HEK293 (cell line): ENCODE results near the gene NRL.

Source experiments
- BCL11B ChIP-seq: fragments of 450-650 bp; formaldehyde crosslinking; IDR thresholded peaks from 2 replicates; pipeline ENCODE4 v1.5.1; 2016; ENCODE audit warnings: low read depth, missing biosample characterization, missing genetic modification characterization
- GLI4 ChIP-seq: fragments of 450-650 bp; formaldehyde crosslinking; IDR thresholded peaks from 2 replicates; pipeline ENCODE4 v1.5.1; 2016; ENCODE audit warnings: missing biosample characterization, missing genetic modification characterization
- KLF9 ChIP-seq: fragments of 450-650 bp; formaldehyde crosslinking; IDR thresholded peaks from 2 replicates; pipeline ENCODE4 v1.5.1; 2016; ENCODE audit warnings: missing biosample characterization, missing genetic modification characterization, low read depth
- TCF7L2 ChIP-seq: IDR thresholded peaks from 2 replicates; pipeline ENCODE4 v1.6.1; 2011; ENCODE audit warnings: low read depth, mild to moderate bottlenecking, inconsistent platforms, low read length, moderate library complexity, borderline replicate concordance
- YY2 ChIP-seq: fragments of 450-650 bp; formaldehyde crosslinking; IDR thresholded peaks from 2 replicates; pipeline ENCODE4 v1.5.1; 2016; ENCODE audit warnings: missing biosample characterization, missing genetic modification characterization
- ZBTB8A ChIP-seq: fragments of 450-650 bp; formaldehyde crosslinking; IDR thresholded peaks from 2 replicates; pipeline ENCODE4 v1.5.1; 2016; ENCODE audit warnings: missing biosample characterization, missing genetic modification characterization
- ZEB2 ChIP-seq: fragments of 450-650 bp; formaldehyde crosslinking; IDR thresholded peaks from 2 replicates; pipeline ENCODE4 v1.5.1; 2016; ENCODE audit warnings: missing biosample characterization, missing genetic modification characterization
- ZFHX2 ChIP-seq: fragments of 450-650 bp; formaldehyde crosslinking; conservative IDR thresholded peaks from 2 replicates; pipeline ENCODE4 v1.5.1; 2016; ENCODE audit warnings: missing biosample characterization, missing genetic modification characterization
- ZNF274 ChIP-seq, 2 experiments: fragments of 200-500 bp in 1 of 2; fragments of 450-650 bp in 1 of 2; sonication (Bioruptor generic) in 1 of 2; formaldehyde crosslinking in 1 of 2; IDR thresholded peaks; 2 replicates each; pipeline versions ENCODE4 v1.5.1 to v1.6.1; 2014 to 2016; ENCODE audit warnings: borderline replicate concordance in 1 of 2, inconsistent platforms in 1 of 2, low read length in 1 of 2, missing biosample characterization in 1 of 2, missing genetic modification characterization in 1 of 2
- ZNF311 ChIP-seq: fragments of 450-650 bp; formaldehyde crosslinking; IDR thresholded peaks from 2 replicates; pipeline ENCODE4 v1.5.1; 2017; ENCODE audit warnings: missing biosample characterization, missing genetic modification characterization, borderline replicate concordance
- ZNF354C ChIP-seq: fragments of 450-650 bp; formaldehyde crosslinking; IDR thresholded peaks from 2 replicates; pipeline ENCODE4 v1.5.1; 2016; ENCODE audit warnings: missing biosample characterization, missing genetic modification characterization, low read depth, borderline replicate concordance
- ZNF416 ChIP-seq: fragments of 450-650 bp; formaldehyde crosslinking; IDR thresholded peaks from 2 replicates; pipeline ENCODE4 v1.5.1; 2016; ENCODE audit warnings: missing biosample characterization, missing genetic modification characterization
- ZNF433 ChIP-seq: fragments of 450-650 bp; formaldehyde crosslinking; IDR thresholded peaks from 2 replicates; pipeline ENCODE4 v1.5.1; 2016; ENCODE audit warnings: missing biosample characterization, missing genetic modification characterization, low read depth
- ZNF510 ChIP-seq: fragments of 450-650 bp; formaldehyde crosslinking; IDR thresholded peaks from 2 replicates; pipeline ENCODE4 v1.5.1; 2018; ENCODE audit warnings: mild to moderate bottlenecking, missing genetic modification characterization, missing biosample characterization; ENCODE audit not compliant: insufficient replicate concordance
- ZNF521 ChIP-seq: fragments of 450-650 bp; formaldehyde crosslinking; IDR thresholded peaks from 2 replicates; pipeline ENCODE4 v1.5.1; 2017; ENCODE audit warnings: missing biosample characterization, mild to moderate bottlenecking, missing genetic modification characterization
- ZNF571 ChIP-seq: fragments of 450-650 bp; formaldehyde crosslinking; IDR thresholded peaks from 2 replicates; pipeline ENCODE4 v1.5.0; 2017; ENCODE audit warnings: missing biosample characterization, missing genetic modification characterization
- ZNF626 ChIP-seq: fragments of 450-650 bp; sonication (Bioruptor Pico); formaldehyde crosslinking; IDR thresholded peaks from 2 replicates; pipeline ENCODE4 v1.5.1; 2018; ENCODE audit warnings: missing biosample characterization, missing genetic modification characterization, inconsistent platforms
- ZNF660 ChIP-seq: fragments of 450-650 bp; IDR thresholded peaks from 2 replicates; pipeline ENCODE4 v1.5.1; 2018; ENCODE audit warnings: missing biosample characterization, mild to moderate bottlenecking, missing genetic modification characterization
- ZNF677 ChIP-seq: fragments of 450-650 bp; IDR thresholded peaks from 2 replicates; pipeline ENCODE4 v1.5.0; 2018; ENCODE audit warnings: missing biosample characterization, mild to moderate bottlenecking, missing genetic modification characterization, moderate library complexity
- ZNF830 ChIP-seq: fragments of 450-650 bp; IDR thresholded peaks from 2 replicates; pipeline ENCODE4 v1.5.0; 2018; ENCODE audit warnings: missing biosample characterization, missing genetic modification characterization, low read depth, mild to moderate bottlenecking, moderate library complexity
- TF ChIP-seq, protein P1 (sequence below): fragments of 450-650 bp; formaldehyde crosslinking; IDR thresholded peaks from 2 replicates; pipeline ENCODE4 v1.5.1; 2016; ENCODE audit warnings: missing biosample characterization, missing genetic modification characterization, borderline replicate concordance
- TF ChIP-seq, protein P2 (sequence below): fragments of 450-650 bp; formaldehyde crosslinking; optimal IDR thresholded peaks from 2 replicates; pipeline ENCODE3; 2016; ENCODE audit warnings: missing biosample characterization, mild to moderate bottlenecking, missing genetic modification characterization
- TF ChIP-seq, protein P3 (sequence below): fragments of 450-650 bp; formaldehyde crosslinking; IDR thresholded peaks from 2 replicates; pipeline ENCODE4 v1.5.0; 2017; ENCODE audit warnings: missing biosample characterization, missing genetic modification characterization, borderline replicate concordance
- TF ChIP-seq, protein P4 (sequence below): fragments of 450-650 bp; formaldehyde crosslinking; IDR thresholded peaks from 2 replicates; pipeline ENCODE4 v1.5.1; 2016; ENCODE audit warnings: missing biosample characterization, missing genetic modification characterization
- TF ChIP-seq, protein P5 (sequence below): fragments of 450-650 bp; formaldehyde crosslinking; IDR thresholded peaks from 2 replicates; pipeline ENCODE4 v1.5.1; 2017; ENCODE audit warnings: missing biosample characterization, missing genetic modification characterization
- TF ChIP-seq, protein P6 (sequence below): fragments of 450-650 bp; formaldehyde crosslinking; IDR thresholded peaks from 2 replicates; pipeline ENCODE4 v1.5.1; 2016; ENCODE audit warnings: missing biosample characterization, missing genetic modification characterization
- TF ChIP-seq, protein P7 (sequence below): fragments of 450-650 bp; formaldehyde crosslinking; IDR thresholded peaks from 2 replicates; pipeline ENCODE4 v1.5.1; 2016; ENCODE audit warnings: missing biosample characterization, missing genetic modification characterization

The NRL gene

DNA sequence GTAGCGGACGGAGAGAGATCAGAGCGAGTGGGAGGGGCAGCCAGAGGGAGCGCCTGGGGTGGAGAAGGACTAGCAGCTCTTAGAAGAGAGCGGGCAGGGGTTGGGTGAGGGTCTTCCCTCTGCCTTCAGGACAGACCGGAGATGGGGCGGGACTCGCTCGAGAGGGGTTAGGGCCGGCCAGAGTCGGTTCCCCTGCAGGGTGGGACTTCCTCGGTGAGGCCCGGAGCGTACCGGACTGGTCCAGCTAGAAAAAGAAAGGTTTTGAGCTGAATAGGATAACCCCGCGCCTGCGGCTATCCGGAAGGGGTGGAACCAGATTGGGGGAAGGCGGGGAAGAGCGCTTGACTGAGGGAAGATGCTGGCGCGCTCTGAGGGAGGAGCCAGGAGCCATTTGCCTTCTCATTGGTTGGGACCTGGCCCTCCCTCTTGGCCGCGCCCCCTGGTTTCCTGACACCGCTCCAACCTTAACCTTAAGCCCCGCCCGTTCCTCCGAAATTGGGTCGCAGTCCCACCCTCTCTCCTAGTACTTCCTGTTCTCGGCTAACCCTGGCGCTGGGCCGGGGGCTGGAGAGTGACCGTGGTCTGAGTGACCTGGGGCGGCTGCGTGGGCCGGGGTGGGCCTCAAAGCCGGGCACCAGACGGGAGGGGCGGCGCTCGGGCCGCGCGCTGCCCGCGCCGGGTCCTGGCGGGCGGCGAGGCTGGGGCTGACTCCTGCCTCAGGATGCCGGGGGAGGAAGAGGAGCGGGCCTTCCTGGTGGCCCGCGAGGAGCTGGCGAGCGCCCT is 32.4 kb upstream of the NRL start, which contains the start of gene RNF31 (continued):
- TF ChIP-seq, protein P1, sequence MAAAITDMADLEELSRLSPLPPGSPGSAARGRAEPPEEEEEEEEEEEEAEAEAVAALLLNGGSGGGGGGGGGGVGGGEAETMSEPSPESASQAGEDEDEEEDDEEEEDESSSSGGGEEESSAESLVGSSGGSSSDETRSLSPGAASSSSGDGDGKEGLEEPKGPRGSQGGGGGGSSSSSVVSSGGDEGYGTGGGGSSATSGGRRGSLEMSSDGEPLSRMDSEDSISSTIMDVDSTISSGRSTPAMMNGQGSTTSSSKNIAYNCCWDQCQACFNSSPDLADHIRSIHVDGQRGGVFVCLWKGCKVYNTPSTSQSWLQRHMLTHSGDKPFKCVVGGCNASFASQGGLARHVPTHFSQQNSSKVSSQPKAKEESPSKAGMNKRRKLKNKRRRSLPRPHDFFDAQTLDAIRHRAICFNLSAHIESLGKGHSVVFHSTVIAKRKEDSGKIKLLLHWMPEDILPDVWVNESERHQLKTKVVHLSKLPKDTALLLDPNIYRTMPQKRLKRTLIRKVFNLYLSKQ (tag by site-specific recombination) = no peak
- TF ChIP-seq, protein P2, sequence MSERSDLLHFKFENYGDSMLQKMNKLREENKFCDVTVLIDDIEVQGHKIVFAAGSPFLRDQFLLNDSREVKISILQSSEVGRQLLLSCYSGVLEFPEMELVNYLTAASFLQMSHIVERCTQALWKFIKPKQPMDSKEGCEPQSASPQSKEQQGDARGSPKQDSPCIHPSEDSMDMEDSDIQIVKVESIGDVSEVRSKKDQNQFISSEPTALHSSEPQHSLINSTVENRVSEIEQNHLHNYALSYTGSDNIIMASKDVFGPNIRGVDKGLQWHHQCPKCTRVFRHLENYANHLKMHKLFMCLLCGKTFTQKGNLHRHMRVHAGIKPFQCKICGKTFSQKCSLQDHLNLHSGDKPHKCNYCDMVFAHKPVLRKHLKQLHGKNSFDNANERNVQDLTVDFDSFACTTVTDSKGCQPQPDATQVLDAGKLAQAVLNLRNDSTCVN (tag by site-specific recombination) = peak; percentile 28
- TF ChIP-seq ZNF521 (tag by site-specific recombination) = no peak
- TF ChIP-seq, protein P3, sequence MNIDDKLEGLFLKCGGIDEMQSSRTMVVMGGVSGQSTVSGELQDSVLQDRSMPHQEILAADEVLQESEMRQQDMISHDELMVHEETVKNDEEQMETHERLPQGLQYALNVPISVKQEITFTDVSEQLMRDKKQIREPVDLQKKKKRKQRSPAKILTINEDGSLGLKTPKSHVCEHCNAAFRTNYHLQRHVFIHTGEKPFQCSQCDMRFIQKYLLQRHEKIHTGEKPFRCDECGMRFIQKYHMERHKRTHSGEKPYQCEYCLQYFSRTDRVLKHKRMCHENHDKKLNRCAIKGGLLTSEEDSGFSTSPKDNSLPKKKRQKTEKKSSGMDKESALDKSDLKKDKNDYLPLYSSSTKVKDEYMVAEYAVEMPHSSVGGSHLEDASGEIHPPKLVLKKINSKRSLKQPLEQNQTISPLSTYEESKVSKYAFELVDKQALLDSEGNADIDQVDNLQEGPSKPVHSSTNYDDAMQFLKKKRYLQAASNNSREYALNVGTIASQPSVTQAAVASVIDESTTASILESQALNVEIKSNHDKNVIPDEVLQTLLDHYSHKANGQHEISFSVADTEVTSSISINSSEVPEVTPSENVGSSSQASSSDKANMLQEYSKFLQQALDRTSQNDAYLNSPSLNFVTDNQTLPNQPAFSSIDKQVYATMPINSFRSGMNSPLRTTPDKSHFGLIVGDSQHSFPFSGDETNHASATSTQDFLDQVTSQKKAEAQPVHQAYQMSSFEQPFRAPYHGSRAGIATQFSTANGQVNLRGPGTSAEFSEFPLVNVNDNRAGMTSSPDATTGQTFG (tag by site-specific recombination) = no peak
- TF ChIP-seq GLI4 = no peak
- TF ChIP-seq, protein P4, sequence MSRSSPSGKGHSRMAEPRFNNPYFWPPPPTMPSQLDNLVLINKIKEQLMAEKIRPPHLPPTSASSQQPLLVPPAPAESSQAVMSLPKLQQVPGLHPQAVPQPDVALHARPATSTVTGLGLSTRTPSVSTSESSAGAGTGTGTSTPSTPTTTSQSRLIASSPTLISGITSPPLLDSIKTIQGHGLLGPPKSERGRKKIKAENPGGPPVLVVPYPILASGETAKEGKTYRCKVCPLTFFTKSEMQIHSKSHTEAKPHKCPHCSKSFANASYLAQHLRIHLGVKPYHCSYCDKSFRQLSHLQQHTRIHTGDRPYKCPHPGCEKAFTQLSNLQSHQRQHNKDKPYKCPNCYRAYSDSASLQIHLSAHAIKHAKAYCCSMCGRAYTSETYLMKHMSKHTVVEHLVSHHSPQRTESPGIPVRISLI (tag by site-specific recombination) = no peak
- TF ChIP-seq BCL11B (tag by site-specific recombination) = no peak
- TF ChIP-seq ZNF274 (IDR thresholded peaks at IDR 0.05; ENCODE audit: low read length) = no peak
- no peak for TF ChIP-seq ZNF274 (tag by site-specific recombination; IDR thresholded peaks at IDR 0.05; ENCODE audit: borderline replicate concordance)
- TF ChIP-seq, protein P5, sequence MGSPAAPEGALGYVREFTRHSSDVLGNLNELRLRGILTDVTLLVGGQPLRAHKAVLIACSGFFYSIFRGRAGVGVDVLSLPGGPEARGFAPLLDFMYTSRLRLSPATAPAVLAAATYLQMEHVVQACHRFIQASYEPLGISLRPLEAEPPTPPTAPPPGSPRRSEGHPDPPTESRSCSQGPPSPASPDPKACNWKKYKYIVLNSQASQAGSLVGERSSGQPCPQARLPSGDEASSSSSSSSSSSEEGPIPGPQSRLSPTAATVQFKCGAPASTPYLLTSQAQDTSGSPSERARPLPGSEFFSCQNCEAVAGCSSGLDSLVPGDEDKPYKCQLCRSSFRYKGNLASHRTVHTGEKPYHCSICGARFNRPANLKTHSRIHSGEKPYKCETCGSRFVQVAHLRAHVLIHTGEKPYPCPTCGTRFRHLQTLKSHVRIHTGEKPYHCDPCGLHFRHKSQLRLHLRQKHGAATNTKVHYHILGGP (tag by site-specific recombination) = no peak
- no peak for TF ChIP-seq ZEB2 (tag by site-specific recombination)
- no peak for TF ChIP-seq ZNF354C
- no peak for TF ChIP-seq ZNF626 (tag by site-specific recombination)
- TF ChIP-seq KLF9 (tag by site-specific recombination) = peak; percentile 2; the same call in 1 of the 2 replicates
- TF ChIP-seq, protein P6, sequence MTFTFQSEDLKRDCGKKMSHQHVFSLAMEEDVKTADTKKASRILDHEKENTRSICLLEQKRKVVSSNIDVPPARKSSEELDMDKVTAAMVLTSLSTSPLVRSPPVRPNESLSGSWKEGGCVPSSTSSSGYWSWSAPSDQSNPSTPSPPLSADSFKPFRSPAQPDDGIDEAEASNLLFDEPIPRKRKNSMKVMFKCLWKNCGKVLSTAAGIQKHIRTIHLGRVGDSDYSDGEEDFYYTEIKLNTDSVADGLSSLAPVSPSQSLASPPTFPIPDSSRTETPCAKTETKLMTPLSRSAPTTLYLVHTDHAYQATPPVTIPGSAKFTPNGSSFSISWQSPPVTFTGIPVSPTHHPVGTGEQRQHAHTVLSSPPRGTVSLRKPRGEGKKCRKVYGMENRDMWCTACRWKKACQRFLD (tag by site-specific recombination) = no peak
- TF ChIP-seq ZNF311 (tag by site-specific recombination) = no peak
- TF ChIP-seq ZFHX2 (tag by site-specific recombination) = no peak
- no peak for TF ChIP-seq ZNF660 (tag by site-specific recombination)
- TF ChIP-seq ZNF571 (tag by site-specific recombination) = no peak
- TF ChIP-seq ZNF677 (tag by site-specific recombination) = no peak
- no peak for TF ChIP-seq YY2 (tag by site-specific recombination)
- TF ChIP-seq TCF7L2 = no peak
- TF ChIP-seq, protein P7, sequence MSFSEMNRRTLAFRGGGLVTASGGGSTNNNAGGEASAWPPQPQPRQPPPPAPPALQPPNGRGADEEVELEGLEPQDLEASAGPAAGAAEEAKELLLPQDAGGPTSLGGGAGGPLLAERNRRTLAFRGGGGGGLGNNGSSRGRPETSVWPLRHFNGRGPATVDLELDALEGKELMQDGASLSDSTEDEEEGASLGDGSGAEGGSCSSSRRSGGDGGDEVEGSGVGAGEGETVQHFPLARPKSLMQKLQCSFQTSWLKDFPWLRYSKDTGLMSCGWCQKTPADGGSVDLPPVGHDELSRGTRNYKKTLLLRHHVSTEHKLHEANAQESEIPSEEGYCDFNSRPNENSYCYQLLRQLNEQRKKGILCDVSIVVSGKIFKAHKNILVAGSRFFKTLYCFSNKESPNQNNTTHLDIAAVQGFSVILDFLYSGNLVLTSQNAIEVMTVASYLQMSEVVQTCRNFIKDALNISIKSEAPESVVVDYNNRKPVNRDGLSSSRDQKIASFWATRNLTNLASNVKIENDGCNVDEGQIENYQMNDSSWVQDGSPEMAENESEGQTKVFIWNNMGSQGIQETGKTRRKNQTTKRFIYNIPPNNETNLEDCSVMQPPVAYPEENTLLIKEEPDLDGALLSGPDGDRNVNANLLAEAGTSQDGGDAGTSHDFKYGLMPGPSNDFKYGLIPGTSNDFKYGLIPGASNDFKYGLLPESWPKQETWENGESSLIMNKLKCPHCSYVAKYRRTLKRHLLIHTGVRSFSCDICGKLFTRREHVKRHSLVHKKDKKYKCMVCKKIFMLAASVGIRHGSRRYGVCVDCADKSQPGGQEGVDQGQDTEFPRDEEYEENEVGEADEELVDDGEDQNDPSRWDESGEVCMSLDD (tag by site-specific recombination) = peak; percentile 2; the same call in 1 of the 2 replicates
- TF ChIP-seq ZNF416 (tag by site-specific recombination) = no peak
- no peak for TF ChIP-seq ZBTB8A (tag by site-specific recombination)
- TF ChIP-seq ZNF830 (tag by site-specific recombination) = no peak
- no peak for TF ChIP-seq ZNF510
- TF ChIP-seq ZNF433 = no peak
